Psoas muscle (tissue), 8 donors: ENCODE data around the gene ENG. TPM values are rescaled to one million over a fixed set of nuclear protein-coding genes. Genes with fewer than 3 reads are reported as not detected.

Experiments used
- ATAC-seq, 4 donors: fragments of 200-7000 bp; cut with Tn5 transposase; one replicate each; pipeline ENCODE4 v1.9.1; 2020; ENCODE audit warnings: moderate library complexity in 3 of 4, mild to moderate bottlenecking in 2 of 4
- DNase-seq, 2 donors: peaks; one replicate each; pipeline ENCODE4 v3.0.0-alpha.2; 2020
- H3K27ac ChIP-seq: fragments of 200-600 bp; one replicate; pipeline ENCODE4 v1.8.0; 2022
- H3K27me3 ChIP-seq, 3 donors: fragments of 200-600 bp in 1 of 3; one replicate each; pipeline versions ENCODE4 v1.6.1 to v1.8.0; 2013 to 2022; ENCODE audit warnings: low read length in 2 of 3, mild to moderate bottlenecking in 2 of 3, moderate library complexity in 1 of 3; ENCODE audit not compliant: insufficient read depth in 3 of 3
- H3K36me3 ChIP-seq, 2 donors: fragments of 200-600 bp in 1 of 2; one replicate each; pipeline versions ENCODE4 v1.6.1 to v1.8.0; 2013 to 2022; ENCODE audit warnings: low read depth in 1 of 2, mild to moderate bottlenecking in 1 of 2, moderate library complexity in 1 of 2; ENCODE audit not compliant: insufficient read depth in 1 of 2
- H3K4me1 ChIP-seq: fragments of 200-600 bp; one replicate; pipeline ENCODE4 v1.8.0; 2022
- H3K4me3 ChIP-seq: fragments of 200-600 bp; one replicate; pipeline ENCODE4 v1.8.0; 2022; ENCODE audit warnings: mild to moderate bottlenecking
- H3K9me3 ChIP-seq: fragments of 200-600 bp; one replicate; pipeline ENCODE4 v1.8.0; 2022
- CTCF ChIP-seq: fragments of 200-600 bp; IDR thresholded peaks from one replicate; pipeline ENCODE4 v1.8.0; 2022; ENCODE audit warnings: antibody characterized with exemption
- WGBS, 3 donors: extraction: QIAGEN DNeasy Blood & Tissue Kit; methylation state at CpG; one replicate each; pipeline versions ENCODE4 v1.1.6 to v1.1.7; 2013; 5-methylcytosine and 5-hydroxymethylcytosine counted together
- intact Hi-C, 2 donors: fragments of 100-400 bp; cut with DNase I; formaldehyde crosslinking; loops; one replicate each; pipeline versions ENCODE4 v1.11.0 to v1.14.2; 2022
- polyA plus RNA-seq, 3 donors: library from polyadenylated mRNA; stranded (reverse); fragments of 200-250 nt; gene quantifications; one replicate each; pipeline ENCODE4 v1.2.3, GENCODE V29; 2013
- total RNA-seq, 4 donors: library from RNA; stranded (reverse); fragmentation: NEBNext Ultra II Directional in 2 of 4; extraction: Animal tissue kit (Norgen Biotek cat#: 25700) in 2 of 4; gene quantifications; one replicate each; pipeline versions ENCODE4 v1.2.1 to v1.2.4, GENCODE V29; 2021 to 2023
- donor health status: healthy with polysubstance abuse.
- donor health status: DM: no; HTN: no; CAD: no; lungs with moderate emphysema.
- donor health status: Bipolar disorder and iron deficiency.
- donor health status: healthy.
- donor health status: DM: yes; HTN: yes; CAD: no.
- donor health status: DM: no; HTN: no; CAD: no.
- donor health status: DM: no; HTN: no; CAD: no.
- donor health status: DM: yes; HTN: yes; CAD: no.

The ENG gene
- total and polyA plus RNA-seq, 7 donors, result 22.1 to 80.4 (median 38.6) TPM

- H3K27me3 ChIP-seq, result no peaks in the 10 kb centered on the region
- H3K4me1 ChIP-seq, result peaks cover 19% of the 10 kb centered on the region
- TF ChIP-seq CTCF, result no peak
- H3K27ac ChIP-seq, result no peak overlapping the region
- intact Hi-C loops, result no loop called here
- H3K36me3 ChIP-seq, result peaks cover 3 to 96% of the 10 kb centered on the region in 2 donors
- peak in 1 of 2 donors; percentile 62 for DNase-seq
- ATAC-seq, result no peak
- H3K4me3 ChIP-seq, result no peak overlapping the region
- no peaks in the 10 kb centered on the region for H3K9me3 ChIP-seq
- 85 to 87% (median 86%) methylated on average over 27 to 33 of the region's 33 CpGs for WGBS, 3 donors
Measured at GRCh38 chr9:127815512-127816361, 38.7 kb downstream of the ENG start.

- Histone ChIP-seq H3K9me3 (no peaks in the 10 kb centered on the region), H3K4me3 (no peak overlapping the region), H3K36me3 (peaks cover 3 to 96% of the 10 kb centered on the region in 2 donors), H3K4me1 (peaks cover 19% of the 10 kb centered on the region), H3K27ac (no peak overlapping the region), H3K27me3 (no peaks in the 10 kb centered on the region)
- 81 to 84% (median 82%) methylated on average over 10 to 11 of the region's 11 CpGs for WGBS, 3 donors
- DNase-seq (no peak), ATAC-seq (no peak)
- no peak for TF ChIP-seq CTCF
- intact Hi-C loops, result no loop called here
Measured at GRCh38 chr9:127814619-127815511, 39.6 kb downstream of the ENG start.

- Histone ChIP-seq H3K27me3 (no peaks in the 10 kb centered on the region), H3K9me3 (no peaks in the 10 kb centered on the region)
Measured at GRCh38 chr9:127813686-127814226, 40.7 kb downstream of the ENG start.

More at GRCh38 chr9:127813686-127814226, 40.7 kb downstream of the ENG start:
- H3K27ac ChIP-seq, result no peak overlapping the region
- H3K36me3 ChIP-seq, result peaks cover 3 to 93% of the 10 kb centered on the region in 2 donors
- no peak overlapping the region for H3K4me3 ChIP-seq
- ATAC-seq, result no peak
- intact Hi-C loops, result no loop called here
- no peak for DNase-seq
- TF ChIP-seq CTCF, result no peak
- H3K4me1 ChIP-seq, result peaks cover 19% of the 10 kb centered on the region
- WGBS, 3 donors, result 55 to 67% (median 61%) methylated on average over 9 of the region's 9 CpGs
